Fibroblast of pulmonary artery (primary cell): Measurements from ENCODE around the gene ZAR1.

Experiments
- DNase-seq: peaks from one replicate; pipeline ENCODE4 v3.0.0-alpha.2; 2010; ENCODE audit warnings: low read depth
- H3K4me3 ChIP-seq: replicated peaks from 2 replicates; pipeline ENCODE4 v1.5.1; 2011; ENCODE audit warnings: low read depth, mild to moderate bottlenecking, control low read depth, low read length, moderate library complexity
- TF ChIP-seq, protein P1 (sequence below): IDR thresholded peaks from 2 replicates; pipeline ENCODE4 v1.5.1; 2011; ENCODE audit warnings: mild to moderate bottlenecking, control low read depth, low read length, inconsistent platforms; ENCODE audit errors: missing control alignments

ZAR1 gene

DNA sequence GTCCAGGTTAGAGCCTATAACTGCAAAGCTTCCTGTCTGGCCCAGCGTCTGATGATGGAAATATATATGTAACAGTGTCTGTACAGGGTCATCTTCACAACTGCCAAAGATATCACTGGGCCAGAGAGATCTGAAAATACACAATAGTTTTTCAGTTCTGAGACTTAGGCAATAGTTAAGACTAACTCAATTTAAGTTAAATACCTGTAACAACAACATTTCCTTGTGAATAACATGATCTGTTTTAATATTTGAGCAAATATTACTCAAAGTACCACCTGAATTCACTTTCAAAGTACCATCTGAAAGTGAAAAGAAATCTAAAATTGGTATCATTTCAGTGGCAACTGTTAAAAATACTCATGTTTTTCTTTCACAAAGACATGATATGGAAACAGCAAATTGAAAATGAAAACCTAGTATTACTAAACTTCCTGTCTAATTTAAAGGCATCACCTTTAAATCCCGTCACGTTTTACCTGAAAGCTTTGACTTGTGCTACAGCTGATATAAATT lies 9.6 kb downstream of the ZAR1 start:
- H3K4me3 ChIP-seq = no peak overlapping the region

DNA sequence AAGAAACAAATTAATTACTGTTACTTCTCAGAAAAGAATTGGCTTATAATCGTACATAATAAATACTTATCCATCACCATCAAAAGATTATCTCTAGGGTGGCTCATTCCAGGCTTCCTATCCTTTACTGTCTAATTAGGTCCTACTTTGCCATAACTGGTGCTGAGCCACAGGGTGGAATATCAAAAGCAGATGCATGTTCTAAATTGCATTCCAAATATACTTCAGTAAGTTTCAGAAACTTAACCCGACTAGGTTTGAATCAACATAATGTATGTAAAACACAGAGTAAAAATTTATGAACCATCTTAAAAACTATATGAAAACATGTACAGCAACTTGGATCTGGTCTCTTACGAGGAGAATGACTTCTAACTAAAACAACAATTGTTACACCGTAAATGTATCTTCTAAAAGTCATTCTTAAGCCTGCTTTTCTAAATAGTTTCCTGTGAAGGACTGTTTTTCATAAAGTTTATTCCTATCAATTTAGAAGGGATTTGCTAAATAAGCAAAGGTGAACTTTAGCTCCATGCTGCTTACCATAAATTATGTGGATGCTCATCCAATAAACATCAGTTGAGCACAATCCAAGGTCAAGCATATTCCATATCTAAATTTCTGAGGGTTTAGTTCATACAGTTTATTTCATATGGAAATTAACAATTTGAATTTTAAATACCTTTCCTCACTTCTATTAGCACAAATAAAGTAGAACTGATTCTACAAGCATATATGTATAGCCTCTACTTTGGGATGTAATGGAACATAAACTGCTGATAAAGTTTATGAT lies 13.4 kb downstream of the ZAR1 start:
- no peak for DNase-seq
- TF ChIP-seq, protein P1, sequence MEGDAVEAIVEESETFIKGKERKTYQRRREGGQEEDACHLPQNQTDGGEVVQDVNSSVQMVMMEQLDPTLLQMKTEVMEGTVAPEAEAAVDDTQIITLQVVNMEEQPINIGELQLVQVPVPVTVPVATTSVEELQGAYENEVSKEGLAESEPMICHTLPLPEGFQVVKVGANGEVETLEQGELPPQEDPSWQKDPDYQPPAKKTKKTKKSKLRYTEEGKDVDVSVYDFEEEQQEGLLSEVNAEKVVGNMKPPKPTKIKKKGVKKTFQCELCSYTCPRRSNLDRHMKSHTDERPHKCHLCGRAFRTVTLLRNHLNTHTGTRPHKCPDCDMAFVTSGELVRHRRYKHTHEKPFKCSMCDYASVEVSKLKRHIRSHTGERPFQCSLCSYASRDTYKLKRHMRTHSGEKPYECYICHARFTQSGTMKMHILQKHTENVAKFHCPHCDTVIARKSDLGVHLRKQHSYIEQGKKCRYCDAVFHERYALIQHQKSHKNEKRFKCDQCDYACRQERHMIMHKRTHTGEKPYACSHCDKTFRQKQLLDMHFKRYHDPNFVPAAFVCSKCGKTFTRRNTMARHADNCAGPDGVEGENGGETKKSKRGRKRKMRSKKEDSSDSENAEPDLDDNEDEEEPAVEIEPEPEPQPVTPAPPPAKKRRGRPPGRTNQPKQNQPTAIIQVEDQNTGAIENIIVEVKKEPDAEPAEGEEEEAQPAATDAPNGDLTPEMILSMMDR = no peak
- no peak overlapping the region for H3K4me3 ChIP-seq

More for the DNA sequence above, 9.6 kb downstream of the ZAR1 start:
- DNase-seq = no peak
- TF ChIP-seq, protein P1 = no peak

DNA sequence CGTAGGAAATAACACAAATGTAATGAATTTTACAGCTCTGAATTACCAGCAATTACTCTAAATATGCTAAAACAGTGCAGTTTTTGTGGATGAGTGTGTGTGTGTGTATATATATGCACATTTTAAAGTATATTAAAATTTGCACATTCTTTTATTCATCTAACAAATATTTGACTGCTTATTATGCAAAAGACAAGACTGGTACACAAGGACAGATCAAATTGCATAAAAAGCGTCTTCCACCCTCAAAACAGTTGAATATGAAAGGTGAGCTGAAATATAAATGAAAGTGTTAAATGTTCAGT lies 13.9 kb downstream of the ZAR1 start:
- DNase-seq = no peak
- no peak overlapping the region for H3K4me3 ChIP-seq
- TF ChIP-seq, protein P1 = no peak

DNA sequence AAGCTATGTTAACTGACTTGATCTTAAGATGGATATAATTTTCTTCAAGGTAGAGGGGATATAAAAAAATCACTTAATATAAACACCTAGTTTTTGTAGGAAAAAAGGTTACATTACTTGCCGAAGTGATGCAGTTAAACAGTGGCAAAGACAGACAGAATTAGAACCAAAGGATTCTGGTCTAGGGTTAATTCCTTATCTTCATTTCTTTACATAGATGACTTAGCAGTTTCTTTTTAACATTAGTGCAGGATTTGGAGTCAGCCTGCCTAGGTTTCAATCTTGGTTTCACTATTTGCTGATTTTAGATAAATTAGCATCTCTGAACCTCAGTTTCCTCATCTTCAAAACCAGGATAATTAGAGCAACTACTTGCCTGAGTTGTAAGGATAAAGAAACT lies 14.3 kb downstream of the ZAR1 start:
- no peak overlapping the region for H3K4me3 ChIP-seq
- DNase-seq = no peak
- TF ChIP-seq, protein P1 = no peak

DNA sequence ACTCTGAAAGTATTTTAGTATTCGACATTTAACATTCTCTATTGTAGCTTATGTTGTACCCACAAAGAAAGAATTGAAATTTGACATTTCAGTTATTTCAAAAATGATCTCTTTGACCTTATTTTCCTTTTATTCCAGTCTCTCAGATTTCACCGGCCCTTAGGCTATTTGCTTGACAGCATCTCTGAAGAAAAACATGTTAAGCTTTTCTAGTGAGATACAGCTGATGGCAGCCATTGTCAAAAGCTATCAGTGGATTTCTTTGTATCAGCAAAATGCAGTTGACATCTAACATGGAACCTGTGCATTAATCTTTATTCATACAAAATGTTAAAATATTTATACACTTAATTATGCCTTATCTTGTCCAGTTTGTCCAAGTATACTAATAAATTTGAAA lies 16.7 kb downstream of the ZAR1 start:
- no peak overlapping the region for H3K4me3 ChIP-seq
- no peak for DNase-seq
- TF ChIP-seq, protein P1 = no peak

DNA sequence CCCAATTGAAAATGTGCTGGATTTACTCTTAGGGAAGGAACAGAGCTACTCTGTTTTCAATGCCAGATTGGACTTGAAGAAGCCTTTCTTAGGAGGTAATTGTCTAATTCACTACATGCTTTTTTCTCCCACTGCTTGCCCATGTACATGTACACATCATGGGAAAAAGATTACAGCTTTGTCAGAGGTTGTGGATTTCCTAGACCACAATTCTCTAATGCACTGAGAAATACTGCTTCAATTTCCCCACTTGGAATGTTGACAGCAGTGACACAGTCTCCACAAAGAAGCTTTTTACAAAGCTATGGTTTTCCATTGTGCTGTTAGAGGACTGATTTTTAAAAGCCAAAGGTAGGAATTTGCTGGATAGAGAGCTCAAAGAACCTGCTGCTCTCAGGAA lies 19.5 kb downstream of the ZAR1 start:
- TF ChIP-seq, protein P1 = no peak
- no peak overlapping the region for H3K4me3 ChIP-seq
- no peak for DNase-seq

DNA sequence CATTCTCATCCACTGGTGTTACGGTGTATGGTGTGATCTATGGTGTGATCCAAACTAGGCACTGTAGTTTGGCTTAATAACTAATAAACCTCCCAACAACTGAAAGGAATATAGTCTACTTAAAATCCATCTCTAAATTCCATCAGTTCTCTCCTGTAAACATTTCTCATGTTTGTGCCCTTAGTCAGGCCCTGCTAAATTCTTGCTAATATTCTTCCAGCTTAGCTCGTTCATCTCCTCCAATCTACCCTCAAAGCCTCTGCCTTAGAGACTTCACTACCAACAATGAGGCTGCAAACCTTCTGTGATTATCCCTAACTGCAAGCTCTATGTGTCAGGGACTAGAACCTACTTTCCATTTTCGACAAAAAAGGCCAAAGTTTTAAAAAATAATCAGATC lies 28.1 kb downstream of the ZAR1 start:
- no peak overlapping the region for H3K4me3 ChIP-seq
- no peak for DNase-seq
- TF ChIP-seq, protein P1 = no peak
